Frontal cortex (tissue), 4 donors: ENCODE results near the gene HOXA4. TPM values are rescaled to one million over a fixed set of nuclear protein-coding genes. Genes with fewer than 3 reads are reported as not detected.
A peak's percentile ranks its signal among the peaks of the same experiment; 100 is the strongest.

Source experiments
- DNase-seq, 2 donors: peaks; one replicate each; pipeline ENCODE4 v3.0.0; 2012; ENCODE audit warnings: low spot score in 2 of 2
- FAIRE-seq: peaks from 2 replicates; lab custom pipeline; 2012; peaks lifted over from hg19 to GRCh38; lab: Jason Lieb, UNC
- total RNA-seq: library from RNA; depleted of rRNA; stranded (reverse); fragments of >200 nt; gene quantifications from one replicate; pipeline ENCODE4 v1.2.3, GENCODE V29; 2014
- donor health status: control.
- donor health status: control.
- donor health status: control.

HOXA4 gene
- total RNA-seq, 1 donor from 2014 or later: not detected

DNA sequence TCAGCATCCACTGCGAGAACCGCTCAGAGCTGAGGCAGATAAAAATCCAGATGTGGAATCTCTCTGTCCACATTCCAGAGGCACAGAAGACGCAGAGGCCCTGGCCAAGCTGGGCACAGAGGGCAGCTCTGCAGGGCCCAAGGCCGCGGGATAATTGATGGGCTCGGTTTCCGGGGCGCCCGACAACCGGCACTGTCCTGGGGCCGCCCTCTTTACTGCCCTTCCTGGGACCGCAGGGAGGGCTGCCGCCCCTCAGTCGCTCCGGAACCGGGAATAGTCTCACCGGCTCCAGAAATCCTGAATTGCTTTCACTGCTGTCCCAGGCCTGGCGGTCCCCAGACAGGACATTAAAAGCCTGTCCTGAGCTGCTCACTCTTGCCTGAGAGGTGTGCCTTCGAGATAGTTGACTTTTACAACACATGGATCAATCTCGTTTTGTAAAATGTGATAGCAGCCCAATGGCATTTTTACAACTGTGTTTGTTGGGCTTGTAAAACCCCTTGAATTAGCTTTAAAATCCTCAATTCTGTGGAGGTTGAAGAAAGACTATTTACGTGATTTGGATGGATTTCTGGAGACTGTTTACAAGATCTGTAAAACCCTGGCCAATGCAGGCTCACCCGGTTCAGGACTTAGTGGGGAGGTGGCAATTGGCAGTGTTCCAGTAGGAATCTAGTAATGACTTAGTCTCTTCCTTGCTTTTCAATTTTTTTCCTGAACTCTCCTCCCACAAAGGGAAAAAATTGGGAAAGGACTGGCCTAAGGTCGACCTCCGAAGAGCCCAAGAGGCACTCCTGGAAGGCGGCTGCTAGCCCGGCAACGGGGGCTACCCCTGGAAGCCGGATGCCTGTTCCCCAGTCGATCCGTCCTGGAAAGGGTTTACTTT, 18.4 kb upstream of the HOXA4 start:
- FAIRE-seq (no peak), DNase-seq (no peak)

DNA sequence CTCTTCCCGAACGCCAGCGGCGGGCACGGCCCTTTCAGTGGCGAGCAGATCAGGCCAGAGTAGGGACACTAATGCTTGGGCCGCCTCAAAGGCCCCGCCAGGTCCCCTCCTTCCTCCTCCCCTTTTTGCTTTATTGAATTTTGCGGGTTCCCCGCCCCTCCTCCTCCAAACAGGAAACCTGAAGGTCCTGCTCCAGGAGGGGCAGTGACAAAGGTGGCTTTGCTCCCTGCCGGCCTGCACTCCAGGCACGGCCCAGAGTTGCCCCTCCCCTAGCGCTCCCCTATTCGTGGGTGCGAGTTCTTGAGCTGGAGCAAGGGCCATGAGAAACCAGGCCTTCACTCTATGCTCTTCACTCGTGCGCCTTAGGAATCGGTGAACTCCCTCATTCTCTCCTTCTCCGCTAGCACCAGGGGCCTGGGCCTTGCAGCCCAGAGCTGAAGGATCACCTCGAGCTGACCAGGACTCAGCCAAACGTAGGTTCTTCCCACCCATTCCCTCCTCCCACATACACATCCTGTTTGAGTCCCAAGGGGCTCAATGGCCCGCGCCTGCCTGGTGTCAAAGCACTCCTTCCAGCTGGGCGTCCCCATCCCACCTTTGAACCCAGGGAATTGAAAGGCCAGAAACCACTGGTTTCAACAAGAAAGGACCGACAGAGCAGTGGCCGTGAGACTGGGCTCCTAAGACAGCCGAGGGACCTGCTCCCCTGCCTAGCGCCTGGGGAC, 17.6 kb upstream of the HOXA4 start:
- DNase-seq (no peak), FAIRE-seq (no peak)

DNA sequence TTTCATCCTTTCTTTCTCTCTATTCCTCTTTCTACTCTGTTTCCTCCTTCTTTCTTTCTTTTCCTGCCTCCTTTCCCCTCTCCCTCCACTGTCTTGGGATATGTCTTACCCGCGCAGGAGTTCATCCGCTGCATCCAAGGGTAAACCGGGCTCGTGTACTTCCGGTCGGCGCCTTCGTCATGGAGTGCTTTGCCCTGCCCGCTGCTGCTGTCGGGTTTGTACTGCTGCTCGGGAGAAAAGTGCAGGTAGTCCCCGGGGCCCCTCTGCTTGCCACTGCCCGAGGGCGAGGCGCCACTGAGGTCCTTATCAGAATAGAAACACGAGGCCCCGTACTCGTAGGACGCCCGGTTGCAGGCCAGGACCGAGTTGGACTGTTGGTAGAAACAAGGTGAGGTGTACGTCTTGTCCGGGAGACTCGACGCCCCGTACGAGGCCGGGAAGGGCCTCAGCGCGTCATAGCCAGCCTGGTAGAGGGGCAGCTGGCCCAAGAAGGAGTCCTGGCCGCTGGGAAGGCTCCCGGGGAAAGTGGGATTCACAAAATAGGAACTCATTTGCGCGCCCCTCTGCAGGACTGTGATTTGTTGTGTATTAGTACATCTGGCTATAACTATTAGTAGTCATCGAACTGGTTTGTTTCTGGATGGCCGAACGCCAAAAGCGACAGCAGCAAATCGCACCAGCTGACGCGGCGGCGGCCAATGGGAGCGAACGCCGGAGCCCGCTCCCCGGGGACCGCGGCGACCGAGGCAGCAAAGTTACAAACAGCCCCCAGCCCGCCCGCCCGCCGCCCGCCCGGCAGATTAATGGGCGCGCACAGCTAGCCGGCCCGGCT, 16.9 kb upstream of the HOXA4 start, which contains the start of gene HOXA6:
Gene HOXA6, minus strand, starts transcription at position 576 of the 832 bp plus-strand sequence. Its CDS starts 25 bp downstream, at position 551.
- no peak for FAIRE-seq
- DNase-seq: no peak

DNA sequence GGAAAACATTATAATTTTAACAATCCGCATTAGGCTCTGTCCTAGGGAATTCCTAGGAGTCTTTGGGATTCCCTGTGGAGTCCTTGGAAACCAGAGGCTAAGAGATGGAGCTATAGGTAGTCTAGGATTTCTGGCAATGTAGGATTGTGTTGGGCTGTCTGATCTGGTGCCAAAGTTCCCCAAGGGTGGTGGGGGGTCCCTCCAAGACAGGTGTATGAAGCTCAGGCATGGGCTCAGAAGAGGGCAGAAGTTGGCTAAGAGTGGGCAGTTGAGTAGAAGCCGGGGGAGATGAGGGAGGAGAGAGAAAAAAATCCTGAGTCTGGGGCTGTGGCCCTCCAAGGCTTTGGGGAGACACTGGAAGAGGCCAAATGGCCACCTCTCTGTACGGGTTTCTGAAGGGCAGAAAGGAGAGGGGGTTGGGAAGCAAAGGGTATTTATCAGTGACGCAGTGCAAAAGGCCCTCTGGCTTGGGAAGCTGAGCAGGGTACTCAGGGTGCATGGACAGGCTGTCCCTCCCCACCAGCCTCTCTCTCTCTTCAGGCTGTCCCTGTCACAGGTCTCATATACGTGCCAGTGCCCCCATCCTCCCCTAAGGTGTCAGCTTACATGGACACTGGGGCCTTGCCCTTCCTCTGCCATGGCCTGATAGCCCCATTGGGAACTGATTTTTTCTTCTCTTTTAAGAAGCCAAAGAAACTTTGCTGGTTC, 16.1 kb upstream of the HOXA4 start:
- no peak for FAIRE-seq
- DNase-seq: peak in 1 of 2 donors; percentile 31

DNA sequence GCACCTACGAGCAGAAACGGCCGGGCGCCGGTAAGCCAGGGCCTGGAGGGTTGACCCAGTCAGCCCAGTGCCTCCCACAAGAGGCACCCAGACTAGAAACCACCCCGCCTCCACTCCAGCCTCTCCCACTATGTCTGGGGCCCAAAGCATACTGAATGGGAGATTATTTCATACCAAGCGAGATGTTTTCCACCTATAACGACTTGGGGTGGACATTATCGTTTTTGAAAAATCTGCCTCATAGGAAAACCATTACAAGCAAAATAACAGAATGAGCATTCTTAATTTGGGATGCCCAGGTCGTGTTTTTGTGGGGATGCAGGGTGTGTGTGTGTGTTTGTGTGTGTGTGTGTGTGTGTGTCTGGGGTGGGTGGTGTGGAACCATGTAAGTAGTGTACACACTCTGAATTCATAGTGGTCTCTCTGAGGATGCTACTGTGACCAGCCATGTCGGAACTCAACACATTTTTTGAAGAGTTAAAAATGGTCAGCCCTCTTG, 15.4 kb upstream of the HOXA4 start:
- DNase-seq (peak in 1 of 2 donors; percentile 15), FAIRE-seq (no peak)

DNA sequence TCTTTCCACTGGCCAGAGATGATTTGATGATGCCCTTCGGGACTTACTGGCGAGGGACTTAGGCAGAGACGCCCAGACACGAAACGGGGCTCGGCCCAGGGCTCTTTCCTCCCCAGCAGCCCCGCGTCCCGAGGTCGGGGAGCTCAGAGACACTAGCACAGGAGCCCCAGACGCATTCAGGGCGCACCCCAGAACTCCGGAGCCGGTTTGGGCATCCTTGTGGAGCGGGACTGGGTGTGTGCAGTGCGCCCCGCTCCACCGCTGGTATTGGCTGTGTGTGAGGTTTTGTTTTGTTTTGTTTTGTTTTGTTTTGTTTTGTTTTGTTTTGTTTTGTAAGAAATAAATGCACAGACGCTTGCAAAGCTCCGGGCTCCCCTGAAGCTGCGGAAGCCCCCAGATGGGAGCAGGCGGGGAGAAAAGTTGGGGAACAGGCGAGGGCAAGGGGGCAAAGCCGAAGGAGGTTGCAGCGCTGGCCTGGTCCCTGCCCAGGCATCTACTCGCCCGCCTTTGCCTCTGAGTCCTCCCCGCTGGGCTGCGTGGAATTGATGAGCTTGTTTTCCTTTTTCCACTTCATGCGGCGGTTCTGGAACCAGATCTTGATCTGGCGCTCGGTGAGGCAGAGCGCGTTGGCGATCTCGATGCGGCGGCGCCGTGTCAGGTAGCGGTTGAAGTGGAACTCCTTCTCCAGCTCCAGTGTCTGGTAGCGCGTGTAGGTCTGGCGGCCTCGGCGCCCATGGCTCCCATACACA, 14.8 kb upstream of the HOXA4 start:
- DNase-seq (peak in 1 of 2 donors; percentile 33), FAIRE-seq (no peak)

DNA sequence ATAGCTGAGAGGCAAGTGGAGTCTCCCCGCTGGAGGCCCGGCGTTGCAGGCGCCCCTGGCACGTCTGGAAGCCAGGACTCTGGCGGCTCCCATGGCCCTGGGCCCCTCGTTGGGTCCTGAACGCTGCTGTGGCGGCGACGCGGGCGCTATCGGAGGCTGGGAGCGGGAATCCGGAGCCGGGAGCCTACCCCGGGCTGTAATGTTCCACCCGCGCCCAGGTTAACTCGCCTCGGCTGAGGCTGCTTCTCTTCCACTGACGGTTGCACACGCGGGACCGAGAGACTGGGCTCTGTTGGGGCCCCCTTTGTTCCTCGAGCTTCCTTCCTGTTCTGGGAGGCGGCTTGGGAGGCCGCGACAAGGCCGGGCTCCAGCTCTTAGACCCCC, 14.2 kb upstream of the HOXA4 start:
- FAIRE-seq (no peak), DNase-seq (no peak)

DNA sequence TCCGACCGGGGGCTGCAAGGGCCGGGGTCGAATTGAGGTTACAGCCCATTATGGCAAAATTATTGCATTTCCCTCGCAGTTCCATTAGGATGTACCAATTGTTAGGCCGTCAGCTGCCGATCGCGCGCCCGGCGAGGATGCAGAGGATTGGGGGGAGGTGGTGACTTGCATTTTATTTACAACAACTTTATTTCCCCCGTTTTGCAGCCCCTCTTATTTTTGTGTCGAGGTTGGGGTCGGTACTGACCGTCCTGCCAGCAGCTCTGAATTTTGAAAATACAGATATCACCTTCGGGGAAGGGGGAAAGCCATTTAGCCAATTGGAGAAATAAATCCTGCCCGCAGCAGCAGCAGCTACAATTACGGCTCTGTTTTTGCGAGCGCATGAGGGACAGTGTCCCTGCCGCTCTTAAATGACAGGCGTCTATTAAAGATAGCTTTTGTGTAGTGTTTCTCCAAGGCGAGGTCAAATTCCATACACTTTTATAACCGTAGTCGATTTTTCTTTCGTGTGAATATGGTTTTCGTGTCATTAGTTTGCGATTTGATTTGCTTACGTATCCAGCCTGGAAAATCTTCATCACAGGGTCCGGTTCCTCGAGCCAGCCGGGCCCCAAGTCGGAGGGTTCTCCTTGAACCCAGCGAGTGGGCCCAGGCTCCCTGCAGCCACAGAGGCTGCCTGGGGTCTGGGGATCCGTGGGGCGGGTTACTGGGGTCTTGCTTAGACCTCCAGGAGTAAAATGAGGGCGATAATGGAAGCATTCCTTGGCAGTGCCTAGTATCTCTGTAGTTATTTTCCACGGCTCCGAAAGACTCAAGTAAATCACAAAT, 13.6 kb upstream of the HOXA4 start:
- DNase-seq: no peak
- FAIRE-seq: no peak

DNA sequence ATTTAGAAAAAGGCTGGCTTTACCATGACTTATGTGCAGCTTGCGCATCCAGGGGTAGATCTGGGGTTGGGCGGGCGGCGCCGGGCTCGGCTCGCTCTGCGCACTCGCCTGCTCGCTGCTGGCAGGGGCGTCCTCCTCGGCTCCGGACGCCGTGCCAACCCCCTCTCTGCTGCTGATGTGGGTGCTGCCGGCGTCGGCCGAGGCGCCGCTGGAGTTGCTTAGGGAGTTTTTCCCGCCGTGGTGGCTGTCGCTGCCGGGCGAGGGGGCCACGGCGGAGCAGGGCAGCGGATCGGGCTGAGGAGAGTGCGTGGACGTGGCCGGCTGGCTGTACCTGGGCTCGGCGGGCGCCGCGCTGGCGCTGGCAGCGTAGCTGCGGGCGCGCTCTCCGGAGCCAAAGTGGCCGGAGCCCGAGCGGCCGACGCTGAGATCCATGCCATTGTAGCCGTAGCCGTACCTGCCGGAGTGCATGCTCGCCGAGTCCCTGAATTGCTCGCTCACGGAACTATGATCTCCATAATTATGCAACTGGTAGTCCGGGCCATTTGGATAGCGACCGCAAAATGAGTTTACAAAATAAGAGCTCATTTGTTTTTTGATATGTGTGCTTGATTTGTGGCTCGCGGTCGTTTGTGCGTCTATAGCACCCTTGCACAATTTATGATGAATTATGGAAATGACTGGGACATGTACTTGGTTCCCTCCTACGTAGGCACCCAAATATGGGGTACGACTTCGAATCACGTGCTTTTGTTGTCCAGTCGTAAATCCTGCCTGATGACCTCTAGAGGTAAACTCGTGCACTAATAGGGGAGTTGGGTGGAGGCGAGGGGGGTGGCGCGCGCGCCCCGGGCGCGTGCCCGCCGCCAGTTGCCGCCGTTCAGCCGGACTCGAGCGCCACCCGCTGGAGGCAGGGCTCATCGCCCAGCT, 12.7 kb upstream of the HOXA4 start, which contains the start of gene HOXA5:
Gene HOXA5, minus strand, starts transcription at position 659 of the 927 bp plus-strand sequence. Its CDS starts 74 bp downstream, at position 585.
- no peak for FAIRE-seq
- DNase-seq: no peak

DNA sequence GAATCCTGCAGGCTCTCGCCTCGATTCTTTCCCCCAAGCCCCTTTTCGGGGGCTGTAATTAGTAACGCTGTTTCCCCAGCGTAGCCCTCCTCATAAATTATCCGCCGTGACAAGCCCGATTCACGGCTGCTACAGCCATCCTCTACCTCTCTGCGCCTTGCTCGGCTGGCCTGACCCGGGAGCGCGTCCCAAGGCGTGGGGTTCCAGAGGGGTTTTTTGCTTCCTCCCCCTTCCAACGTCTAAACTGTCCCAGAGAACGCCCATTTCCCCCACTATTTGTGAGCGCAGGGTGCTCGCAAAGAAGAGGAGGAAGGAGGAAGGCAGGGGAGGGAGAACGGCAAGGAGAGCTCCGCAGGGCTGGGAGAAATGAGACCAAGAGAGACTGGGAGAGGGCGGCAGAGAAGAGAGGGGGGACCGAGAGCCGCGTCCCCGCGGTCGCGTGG, 12.0 kb upstream of the HOXA4 start:
- DNase-seq (no peak), FAIRE-seq (no peak)

DNA sequence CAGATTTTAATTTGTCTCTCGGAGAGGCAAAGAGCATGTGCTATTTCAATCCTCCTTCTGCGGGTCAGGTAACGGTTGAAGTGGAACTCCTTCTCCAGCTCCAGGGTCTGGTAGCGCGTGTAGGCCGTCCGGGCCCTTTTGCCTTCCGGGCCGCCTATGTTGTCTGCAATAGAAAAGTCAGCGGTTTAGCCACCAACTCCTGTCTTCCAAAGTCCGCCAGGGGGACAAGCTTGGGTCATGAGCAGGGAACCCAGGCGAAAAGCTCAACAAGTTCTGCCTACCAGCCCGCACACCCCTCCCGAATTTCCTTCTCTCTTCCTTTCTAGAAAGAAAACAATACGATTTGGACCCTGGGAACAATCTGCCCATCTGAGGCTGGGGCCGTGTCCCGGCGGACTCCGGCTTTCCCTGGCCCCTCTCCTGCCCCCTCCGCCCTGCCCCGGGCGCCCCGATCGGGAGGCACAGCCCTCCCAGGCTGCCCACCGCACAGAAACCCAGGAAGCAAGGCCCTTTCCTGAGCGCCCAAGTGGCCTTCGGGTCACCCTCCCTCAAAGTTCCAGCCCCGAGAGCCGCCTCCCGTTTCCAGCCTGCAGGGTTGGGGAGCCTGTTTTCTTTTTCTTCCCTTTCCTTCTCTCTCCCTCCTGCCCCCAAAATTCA, 11.5 kb upstream of the HOXA4 start:
- DNase-seq (peak in 1 of 2 donors; percentile 42), FAIRE-seq (no peak)

DNA sequence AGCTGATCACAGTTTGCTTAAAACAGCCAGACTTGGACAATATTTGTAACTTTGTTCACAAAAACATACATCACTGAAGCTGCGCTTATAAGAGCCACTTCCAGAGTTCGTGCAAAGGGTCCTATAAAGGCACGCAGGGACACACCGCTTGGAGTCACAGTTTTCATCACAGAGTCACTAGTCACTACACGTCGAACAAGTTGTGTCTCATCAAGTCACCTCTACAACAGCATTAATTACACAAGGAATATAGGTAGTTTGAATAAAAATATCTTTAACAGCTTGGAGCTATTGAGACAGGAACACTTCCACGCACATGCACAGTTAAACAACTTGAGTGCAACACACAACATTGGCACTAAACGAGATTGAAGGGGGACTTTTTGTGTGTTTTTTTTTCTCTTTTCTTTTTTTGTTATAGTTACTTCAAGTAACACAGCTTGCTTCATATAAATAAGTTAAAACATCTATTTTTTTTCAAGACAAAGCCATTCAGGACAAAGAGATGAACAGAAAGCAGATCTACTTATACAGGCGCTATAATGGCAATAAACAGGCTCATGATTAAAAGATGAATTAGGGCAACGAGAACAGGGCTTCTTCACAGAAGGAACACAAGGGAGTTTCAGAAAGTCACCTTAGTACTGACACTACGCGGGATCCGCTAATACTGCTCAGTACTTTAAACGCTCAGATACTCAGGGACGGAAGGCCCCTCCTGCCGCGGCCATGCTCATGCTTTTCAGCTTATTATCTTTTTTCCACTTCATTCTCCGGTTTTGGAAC, 10.8 kb upstream of the HOXA4 start:
- DNase-seq (no peak), FAIRE-seq (no peak)

DNA sequence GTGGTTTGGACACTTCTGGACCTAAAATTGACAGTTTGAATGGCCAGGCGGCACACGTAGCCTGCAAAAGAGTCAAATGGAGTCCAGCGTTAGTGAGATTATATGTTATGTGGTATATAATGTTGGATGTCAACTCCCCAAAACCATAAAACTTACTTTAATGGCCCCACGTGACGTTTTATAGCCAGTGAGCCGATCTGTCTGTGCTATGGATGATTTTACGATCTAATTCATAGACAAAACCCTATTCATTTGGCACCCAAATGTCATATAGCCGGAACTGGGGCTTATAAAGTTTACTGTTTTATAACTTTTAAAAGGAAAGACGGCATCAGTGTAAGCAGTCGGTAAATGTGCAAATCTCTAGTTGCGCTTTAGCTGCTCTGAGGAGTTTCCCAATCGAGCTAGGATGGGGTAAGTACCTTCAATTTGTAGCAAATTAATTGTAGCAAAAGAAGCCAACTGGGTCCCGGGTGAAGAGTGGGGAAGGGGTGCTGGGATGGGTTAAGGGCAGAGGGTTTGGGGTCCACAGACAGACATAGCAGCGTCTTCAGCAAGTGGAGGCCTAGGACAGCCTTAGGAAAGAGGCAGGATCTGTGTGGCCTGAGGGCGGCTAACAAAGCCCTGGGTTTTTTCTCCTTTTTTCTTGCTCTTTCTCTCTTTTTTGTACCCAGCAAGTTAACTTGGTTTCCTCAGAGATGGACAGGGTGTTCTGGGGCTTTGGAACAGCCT, 9.7 kb upstream of the HOXA4 start:
- no peak for DNase-seq
- no peak for FAIRE-seq

DNA sequence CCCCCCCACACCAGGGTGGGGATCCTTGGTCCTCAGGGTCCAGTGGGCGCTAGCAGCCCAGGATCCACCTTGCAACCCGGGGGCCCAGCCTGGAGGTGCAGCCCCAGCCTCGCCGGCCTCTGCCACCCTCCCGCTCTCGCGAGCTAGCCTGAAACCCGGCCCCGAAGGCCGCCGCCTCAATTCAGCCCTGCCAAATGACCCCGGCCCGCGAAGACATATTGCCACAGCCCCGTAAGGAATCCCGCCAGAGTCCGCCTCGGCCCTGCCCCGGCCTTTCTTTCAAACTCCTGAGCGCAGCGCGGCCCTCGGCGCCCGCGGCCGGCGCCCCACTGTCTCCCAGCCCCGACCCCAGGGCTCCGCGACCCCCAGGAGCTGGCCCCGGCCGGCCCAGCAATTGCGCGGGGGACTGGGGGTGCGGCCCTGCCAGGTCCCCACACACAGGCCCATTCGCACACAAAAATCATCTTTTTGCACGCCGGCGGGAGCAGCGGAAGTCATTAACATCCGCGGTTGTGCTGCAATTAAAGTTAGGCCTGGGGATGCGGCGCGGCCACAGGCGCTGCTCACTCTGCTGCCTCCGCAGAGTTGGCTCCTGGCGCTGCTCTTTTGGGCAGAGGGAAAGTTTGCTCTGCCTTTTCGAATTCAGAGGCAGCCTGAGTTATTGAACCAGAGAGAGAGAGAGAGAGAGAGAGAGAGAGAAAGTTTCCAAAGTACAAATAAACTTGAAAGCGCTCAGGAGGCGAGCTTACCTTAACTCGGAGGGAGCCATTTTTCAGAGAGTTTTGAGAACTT, 9.0 kb upstream of the HOXA4 start:
- no peak for FAIRE-seq
- DNase-seq: no peak
